ENCODE data around the gene PRDM2.

Gene PRDM2

DNA sequence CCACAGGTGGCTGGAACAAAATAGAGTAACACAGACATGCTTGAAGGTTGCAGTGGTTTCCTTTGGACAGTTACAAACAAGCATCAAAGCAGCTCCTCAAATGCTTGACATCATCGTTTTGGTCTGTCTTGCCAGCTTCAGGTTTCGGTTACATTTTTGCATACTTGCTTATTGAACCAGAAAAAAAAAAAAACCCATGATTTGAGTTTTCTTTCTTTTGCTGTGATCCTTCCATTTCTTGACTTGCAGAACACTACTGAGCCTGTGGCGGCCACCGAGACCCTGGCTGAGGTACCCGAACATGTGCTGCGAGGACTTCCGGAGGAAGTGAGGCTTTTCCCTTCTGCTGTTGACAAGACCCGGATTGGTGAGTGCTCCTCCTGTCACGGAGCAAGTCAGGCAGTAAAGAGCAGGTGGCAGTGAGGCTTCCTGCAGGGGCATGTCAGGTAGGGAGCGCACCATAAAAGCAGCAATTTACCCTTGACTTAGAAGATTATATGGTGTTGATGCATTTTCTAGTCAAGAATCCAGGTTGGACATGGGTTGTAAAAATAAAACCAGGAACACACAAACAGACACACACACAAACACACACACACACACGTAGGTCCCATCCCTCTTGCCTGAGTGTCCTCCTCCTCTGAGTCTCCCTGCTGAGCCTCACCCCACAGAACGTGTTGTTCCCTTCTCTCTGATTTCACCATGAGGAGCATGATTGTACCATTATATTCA lies 30.9 kb downstream of the PRDM2 start:
- DNase-seq (ENCODE audit: extremely low read depth in 1 of 2, low read depth in 1 of 2): peak; percentile 50 to 58

DNA sequence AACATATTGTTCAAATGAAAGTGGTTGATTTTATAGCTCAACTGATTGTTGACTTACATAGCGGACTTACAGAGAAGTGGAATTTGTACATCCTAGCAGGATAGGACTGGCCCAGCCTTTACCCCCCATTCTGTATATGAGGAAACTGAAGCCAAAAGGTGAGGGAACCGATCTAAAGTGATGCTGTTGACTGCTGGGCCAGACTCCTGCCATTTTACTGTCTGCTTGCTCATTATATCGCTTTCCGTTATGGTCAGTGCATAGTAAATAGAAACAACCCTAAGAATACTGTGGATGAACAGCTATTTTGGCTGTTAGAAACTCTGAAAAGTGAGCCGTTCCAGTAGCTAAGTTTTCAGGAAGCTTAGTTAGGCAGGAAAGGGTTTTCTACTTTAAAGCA lies 31.9 kb downstream of the PRDM2 start:
- DNase-seq (ENCODE audit: extremely low read depth in 1 of 2, low read depth in 1 of 2): no peak

DNA sequence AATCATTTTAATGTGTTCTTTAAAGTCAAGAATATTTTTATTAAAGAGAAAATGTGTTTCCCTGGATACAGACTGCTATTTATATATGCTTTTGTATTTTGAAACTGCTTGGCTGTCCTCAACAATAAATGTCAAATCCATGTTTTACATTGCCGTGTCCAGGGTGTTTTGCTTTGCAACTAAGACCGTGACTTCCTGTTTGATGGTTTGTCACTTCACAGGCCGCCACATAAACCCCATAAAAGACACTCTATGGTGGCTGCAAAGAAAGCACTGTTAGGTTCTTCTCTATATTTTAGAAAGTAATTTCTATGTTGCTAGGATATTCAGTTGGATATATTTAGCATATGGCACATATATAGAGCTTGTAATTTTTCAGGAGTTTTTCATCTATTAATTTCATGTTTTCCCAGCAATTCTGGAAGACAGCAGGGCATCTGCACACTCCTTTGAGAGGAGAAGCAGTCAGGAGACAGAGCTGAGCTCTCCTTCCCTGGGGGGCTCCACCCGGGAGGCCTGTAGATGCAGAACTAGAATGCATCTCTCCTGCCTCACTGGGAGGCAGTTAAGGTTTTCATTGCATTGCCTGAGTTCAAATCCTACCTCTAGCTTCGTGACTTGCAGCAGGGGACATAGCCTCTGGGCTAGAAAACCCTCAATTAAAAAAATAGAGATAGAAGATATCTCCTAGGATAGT lies 33.1 kb downstream of the PRDM2 start:
- DNase-seq (ENCODE audit: extremely low read depth in 1 of 2, low read depth in 1 of 2): no peak

DNA sequence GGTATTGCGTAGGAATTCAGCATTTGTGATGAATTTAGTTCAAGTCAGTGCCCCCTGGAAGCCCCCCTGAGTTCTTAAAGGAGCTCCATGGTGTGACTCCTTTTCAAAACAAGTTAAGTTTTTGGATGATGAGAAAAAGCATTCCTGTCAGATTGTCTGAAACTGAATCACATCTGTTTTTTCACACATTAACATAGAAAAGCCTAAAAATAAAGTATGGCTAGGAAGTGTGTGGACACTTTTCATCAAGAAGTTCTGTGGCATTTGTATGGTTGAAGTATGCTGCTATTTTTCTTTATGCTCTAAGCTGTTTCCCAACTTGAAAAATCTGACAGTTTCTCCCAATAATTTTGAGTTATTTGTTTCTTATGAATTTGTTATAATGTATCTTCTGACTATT lies 33.7 kb downstream of the PRDM2 start:
- DNase-seq (ENCODE audit: extremely low read depth in 1 of 2, low read depth in 1 of 2): no peak

DNA sequence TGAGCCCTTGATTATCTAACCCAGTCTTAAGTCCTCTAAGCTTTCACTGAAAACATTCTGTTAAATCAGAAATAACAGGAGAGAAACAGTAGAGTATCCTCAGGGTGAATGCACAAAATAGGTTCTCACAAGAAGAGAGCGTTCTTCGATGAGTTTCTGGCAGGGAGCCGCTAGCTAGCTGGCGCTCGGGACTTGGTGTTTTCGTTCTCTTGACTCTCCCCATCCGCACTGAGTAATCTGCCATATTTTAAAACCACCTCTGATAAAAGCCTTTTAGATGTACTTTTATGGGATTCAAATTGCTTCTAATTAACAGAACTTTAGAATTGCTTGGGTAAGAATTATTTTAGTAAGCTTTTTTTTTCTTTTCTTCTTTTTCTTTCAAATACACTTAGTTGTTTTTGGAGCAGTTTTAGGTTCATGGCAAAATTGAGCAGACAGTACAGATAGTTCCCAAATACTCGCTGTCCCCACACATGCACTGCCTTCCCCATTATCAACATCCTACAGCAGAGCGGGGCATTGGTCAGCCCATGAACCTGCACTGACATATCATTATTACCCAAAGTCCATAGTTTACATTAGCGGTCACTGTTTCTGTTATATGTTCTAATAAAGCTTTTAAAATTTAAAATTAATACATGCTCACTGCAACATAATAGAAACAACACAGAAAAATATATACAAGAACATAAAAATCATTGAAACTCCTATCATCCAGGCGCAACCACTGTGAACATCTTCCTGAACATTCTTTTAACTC lies 35.4 kb downstream of the PRDM2 start:
- DNase-seq (ENCODE audit: extremely low read depth in 1 of 2, low read depth in 1 of 2): no peak

DNA sequence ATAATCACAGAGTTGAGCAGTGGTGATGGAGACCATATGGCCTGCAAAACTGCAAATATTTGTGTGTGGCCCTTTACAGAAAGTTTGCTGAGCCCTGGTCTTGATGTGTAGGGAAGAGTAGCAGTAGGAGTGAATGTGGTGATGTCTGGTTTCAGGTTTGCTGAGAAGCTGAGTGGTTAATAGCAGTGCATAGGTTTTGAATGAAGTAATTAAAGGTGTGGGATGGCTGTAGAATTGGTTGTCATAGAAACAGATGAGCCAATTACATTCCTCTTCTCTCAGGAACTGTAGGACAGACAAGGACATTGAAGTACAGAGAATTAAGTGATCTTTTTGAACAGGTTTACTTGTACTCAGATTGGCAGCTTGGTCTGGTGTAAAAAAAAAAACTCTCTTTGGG lies 37.4 kb downstream of the PRDM2 start:
- no peak for DNase-seq (ENCODE audit: extremely low read depth in 1 of 2, low read depth in 1 of 2)

DNA sequence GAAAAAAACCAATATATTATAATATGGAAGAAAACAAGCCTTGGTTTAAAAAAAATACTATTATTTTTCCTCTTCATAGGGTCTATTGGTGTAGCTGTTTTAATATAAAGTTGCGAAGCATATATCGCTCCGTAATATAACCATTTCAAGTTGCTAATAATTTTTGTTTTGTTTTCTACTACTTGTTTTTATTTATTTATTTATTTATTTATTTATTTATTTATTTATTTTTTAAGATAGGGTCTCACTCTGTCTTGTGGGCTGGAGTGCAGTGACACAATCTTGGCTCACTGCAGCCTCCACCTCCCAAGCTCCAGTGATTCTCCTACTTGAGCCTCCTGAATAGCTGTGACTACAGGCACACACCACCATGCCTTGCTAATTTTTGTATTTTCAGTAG lies 46.4 kb downstream of the PRDM2 start:
- DNase-seq (ENCODE audit: extremely low read depth in 1 of 2, low read depth in 1 of 2): no peak

DNA sequence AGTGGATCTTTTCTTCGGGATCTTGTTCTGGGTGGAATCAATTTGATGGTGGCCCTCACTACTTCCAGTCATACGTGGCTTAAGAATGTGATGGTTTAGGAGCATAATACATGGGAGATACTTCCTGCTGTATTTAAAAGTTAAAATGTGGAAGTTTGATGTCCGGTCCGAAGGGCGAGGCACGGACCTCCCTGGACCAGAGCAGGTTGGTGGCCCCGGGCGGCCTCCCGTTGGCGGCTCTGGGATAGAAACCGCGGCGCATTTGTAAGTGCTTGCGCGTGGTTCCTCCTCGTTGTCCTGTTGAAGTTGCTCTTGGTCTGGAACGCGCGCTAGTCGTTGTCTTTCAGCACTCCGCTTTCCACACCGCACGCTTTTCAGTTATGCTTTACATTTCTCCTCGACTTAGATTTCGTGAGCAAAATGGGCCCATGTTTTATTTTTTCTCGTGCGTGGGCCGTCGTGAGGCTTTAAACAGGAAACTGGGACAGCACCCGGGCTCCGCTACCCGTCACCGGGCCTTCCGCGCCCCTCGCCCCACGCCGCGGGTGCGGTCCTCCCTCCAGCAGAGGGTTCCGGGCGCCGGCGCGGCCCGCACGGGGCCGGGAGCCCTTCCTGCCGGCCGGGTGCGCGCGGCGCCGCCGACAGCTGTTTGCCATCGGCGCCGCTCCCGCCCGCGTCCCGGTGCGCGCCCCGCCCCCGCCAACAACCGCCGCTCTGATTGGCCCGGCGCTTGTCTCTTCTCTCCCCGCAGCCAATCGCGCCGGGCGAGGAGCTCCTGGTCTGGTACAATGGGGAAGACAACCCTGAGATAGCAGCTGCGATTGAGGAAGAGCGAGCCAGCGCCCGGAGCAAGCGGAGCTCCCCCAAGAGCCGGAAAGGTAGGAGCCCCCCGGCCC lies 48.9 kb downstream of the PRDM2 start:
- peak; percentile 93 to 95 for DNase-seq (ENCODE audit: extremely low read depth in 1 of 2, low read depth in 1 of 2)

DNA sequence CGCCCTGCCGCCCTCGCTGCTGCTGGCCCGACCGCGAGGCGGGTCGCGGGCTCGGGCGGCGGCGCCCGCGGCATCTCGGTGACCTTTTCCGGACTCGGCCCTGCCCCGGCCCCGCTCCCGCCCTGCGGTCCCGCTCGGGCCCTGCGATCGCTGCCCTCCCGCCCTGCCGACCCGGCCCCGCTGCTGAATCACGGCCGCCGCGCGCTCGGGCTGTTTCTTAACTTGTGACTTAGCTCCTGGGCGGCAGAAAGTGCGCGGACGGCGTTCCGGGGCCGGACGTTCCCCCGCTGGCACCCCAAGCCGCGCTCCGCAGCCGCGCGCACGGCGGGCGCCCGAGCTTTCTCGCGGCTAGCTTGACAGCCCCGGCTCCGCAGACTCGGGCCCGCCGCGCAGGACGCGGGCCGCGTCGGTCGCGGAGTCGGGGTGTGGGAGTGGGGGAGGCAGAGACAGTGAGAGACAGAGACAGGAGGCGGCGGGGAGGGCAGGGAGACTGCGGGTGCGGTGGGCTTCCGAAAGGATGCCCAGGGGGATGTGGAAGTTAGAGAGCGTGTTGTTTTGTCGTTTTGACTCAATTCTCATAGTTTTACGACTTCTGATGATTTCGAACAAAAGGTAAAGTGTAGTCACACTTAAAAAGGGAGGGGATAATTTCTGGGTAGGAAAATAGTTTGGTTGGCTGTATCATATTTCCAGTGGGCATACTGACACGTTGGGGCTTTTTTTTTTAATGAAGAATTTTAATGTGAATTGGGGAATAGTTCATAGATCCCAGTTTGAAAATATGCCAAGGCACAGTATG lies 49.8 kb downstream of the PRDM2 start:
- no peak for DNase-seq (ENCODE audit: extremely low read depth in 1 of 2, low read depth in 1 of 2)

DNA sequence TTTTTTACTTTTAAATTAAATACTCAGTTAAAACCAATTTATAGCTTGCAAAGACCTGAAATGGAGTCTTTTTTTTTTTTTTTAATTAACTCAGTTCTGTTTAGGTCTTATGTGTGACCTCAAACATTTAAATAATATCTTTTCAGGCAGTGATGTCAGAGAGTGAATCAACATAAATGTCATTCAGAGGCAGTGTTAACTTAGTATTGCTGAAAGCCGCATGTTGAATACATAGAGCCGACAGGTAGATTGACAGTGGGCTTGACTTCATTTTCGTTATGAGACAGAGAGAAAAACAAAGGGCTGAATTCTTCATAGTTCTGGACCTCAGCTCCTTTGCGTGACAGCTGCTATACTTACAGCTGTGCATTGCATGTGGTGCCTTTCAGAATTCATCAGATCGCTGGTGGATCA lies 51.5 kb downstream of the PRDM2 start:
- DNase-seq (ENCODE audit: extremely low read depth in 1 of 2, low read depth in 1 of 2): no peak

DNA sequence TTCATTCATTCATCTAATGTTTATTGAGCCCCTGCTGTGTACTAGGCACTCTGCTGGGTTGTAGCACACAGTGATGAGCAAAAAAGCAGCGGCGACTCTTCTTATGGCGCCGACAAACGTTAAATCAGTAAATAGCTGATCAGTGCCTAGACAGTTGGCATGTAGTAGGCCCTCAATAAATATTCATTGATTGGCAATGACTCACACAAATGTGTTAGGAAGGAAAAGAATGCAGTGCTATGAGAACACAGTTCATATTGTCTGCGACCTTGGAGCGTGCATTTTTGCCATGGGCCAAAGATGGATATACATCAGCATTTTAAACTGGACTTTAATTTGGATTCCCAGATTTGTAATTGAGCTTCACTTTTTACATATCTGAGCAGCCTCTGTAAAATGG lies 52.0 kb downstream of the PRDM2 start:
- no peak for DNase-seq (ENCODE audit: extremely low read depth in 1 of 2, low read depth in 1 of 2)

DNA sequence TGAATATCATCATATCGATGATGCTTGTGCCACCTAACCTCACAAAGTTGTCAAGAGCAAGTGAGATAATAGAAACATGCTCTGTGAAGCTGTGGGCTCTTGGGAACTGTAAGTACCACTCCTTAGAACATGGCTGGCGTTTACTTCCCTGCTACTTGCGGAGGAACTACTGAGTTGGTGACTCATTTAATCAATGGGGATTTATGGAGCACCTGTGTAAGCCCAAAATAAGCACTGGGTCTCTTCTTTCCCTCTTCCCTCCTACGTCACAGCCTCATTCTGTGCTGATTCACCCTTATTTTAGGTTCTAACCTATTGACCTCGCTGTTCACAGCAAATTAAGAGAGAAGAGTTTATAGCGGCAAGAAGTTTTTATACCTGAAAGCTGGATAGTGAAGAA lies 52.9 kb downstream of the PRDM2 start:
- DNase-seq (ENCODE audit: extremely low read depth in 1 of 2, low read depth in 1 of 2): no peak

DNA sequence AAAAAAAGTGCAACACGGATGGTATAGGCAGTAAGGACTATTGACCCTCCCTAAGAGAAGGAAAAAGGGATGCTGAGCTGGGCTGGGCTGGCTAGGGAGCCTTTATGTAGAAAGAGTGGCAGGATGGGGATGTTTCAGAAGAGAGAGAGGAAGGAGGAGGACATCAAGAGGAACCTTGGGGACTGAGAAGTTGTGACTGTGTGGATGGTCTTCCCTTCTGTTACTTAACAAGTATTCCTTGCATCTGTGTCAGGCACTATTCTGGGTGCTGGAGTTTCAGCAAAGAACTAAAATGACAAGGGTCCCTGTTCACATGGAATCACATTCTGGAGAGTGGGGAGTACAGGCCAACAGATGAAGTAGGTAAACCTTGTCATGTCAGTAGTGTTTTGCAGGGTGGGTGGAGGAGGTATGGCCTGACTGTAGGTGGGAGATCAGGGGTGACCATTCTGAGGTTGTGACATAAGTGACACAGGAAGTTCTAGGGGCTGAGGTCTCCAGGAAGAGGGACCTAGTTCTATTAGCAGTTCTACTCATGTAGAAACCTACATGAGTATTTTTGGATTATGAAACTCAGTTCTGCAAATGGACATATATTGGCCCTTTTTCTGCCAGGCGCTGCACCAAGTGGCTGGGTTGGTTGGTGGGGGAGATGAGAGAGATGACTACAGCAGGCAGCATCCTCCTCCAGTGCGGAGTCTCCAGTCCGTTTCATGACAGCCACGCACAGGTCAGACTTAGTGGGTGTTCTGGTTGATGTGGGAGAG lies 53.8 kb downstream of the PRDM2 start:
- DNase-seq (ENCODE audit: extremely low read depth in 1 of 2, low read depth in 1 of 2): no peak

DNA sequence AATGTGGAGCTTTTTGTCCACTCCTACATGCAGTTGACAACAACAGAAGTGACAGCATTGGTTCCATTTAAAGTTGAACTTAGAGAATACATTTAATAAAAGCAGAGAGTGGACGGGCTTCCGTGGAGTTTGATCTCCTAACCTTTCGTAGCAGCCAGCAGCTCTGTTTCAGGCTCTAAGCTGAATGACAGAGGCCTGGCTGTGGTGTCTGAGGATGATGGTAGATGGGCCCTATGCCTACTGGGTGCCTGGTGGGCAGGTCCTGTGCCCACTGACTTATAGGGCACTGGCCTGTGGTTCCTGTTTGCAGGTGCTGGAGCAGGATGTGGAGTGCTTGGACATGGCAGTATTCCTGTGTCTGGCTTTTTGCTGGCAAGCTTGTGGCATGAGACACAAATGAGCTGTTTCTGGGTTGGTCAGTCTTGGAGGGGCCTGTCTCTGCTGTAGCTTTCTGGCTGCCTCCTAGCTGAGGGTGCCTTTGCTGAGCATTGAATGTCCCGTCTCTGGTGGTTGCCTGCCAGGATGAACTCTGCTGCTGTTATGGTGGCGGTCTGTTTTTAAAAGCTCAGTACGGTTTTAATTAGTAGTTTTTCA lies 54.6 kb downstream of the PRDM2 start:
- DNase-seq (ENCODE audit: extremely low read depth in 1 of 2, low read depth in 1 of 2): no peak

DNA sequence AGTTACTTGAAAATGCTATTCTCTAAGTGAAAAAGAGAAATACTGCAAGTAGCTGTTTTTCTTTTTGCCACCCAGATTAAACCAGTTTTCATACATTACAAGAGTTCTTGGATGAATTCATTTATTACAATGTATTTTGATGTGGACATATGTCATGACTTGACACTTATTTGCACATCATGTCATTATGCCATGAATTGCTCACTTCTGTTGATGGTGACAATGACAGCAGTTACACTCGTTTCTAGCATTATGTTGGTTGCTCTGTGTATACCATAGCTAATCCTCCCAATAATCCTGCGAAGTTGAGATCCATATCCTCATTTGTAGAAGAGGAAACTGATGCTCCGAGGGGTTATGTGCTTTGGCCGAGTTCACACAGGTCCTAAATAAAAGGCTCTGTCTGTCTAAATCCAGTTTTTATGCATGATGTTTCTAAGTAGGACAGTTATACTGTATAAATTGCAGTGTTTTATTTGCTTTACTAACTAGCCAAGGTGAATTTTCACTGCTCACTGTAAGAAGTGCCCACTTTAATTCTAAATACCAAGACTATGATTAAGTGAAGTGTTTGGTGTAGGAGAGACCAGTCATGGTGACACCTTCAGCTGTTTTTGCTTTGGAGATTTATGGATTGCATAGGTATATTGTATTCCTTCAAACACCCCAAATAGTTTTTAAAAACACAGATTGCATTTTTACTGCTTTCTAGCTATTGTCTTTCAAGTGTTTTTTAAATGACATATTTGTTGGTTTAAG lies 56.7 kb downstream of the PRDM2 start:
- DNase-seq (ENCODE audit: extremely low read depth in 1 of 2, low read depth in 1 of 2): no peak

DNA sequence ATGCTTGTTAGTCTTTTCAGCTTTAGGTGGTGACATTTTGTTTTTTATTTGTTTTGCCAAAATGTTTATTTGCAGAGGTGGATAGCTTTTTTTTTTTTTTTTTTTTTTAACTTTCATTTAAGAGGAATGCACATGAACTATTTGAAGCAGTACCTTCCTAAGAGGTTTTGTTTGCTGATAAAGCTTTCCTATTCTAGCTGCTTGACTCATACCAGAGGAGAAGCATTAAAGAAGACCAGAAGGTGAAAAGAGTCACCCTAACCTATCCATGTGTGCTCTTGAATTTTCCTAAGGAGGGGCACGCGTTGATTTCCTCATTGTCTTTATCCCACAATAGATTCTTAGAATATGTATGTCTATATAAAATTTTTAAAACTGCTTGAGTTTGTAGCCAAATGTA lies 57.7 kb downstream of the PRDM2 start:
- DNase-seq (ENCODE audit: extremely low read depth in 1 of 2, low read depth in 1 of 2): no peak

DNA sequence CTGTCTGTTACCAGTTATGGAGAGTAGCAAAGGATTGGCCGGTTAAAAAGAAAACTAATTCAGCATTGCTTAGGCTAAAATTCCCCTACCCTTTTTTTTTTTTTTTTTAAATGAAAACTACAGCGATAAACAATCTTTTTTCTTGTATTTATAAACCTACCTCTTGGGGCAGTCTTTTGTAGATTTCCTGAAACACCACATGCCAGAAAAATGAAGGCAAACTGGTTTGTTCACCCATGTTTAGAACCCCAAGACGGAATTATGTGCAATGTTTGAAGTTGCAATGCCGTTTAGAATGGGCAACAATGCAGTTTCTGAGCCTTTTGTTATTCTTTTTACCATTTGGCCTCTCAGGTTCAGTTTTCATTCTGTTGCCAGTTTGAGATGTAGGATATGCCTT lies 59.1 kb downstream of the PRDM2 start:
- DNase-seq (ENCODE audit: extremely low read depth in 1 of 2, low read depth in 1 of 2): no peak

DNA sequence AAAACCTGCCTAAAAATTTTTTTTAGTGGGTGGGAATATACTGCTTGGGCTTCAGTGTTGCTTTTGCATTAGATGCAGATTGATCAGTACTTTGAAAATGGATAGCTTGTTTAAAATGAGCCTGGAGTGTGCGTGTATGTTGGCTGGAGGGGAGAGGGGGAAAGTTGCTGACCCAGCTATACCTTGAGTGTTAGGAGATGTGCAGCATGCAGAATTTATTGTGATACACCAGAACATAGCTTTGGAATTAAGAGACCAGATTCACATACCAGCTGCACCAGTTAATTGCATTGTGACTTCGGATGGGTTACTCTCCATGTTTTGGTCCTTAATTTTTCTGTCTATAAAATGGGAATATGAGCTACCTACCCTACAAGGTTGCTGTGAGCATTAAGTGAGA lies 60.4 kb downstream of the PRDM2 start:
- DNase-seq (ENCODE audit: extremely low read depth in 1 of 2, low read depth in 1 of 2): no peak
